ENCODE data around the gene CPPED1. TPM values are rescaled to one million over a fixed set of nuclear protein-coding genes. Genes with fewer than 3 reads are reported as not detected.

Gene CPPED1
- total RNA-seq, 1 donor from 2014 or later: 17.8 TPM

GRCh38 chr16:12611916-12612597 lies 191.6 kb downstream of the CPPED1 start:
- Mint-ChIP-seq H3K36me3 (ENCODE audit: unreplicated experiment) (no peaks in the 10 kb centered on the region), H3K9me3 (ENCODE audit: unreplicated experiment) (no peaks in the 10 kb centered on the region), H3K4me1 (ENCODE audit: unreplicated experiment) (no peaks in the 10 kb centered on the region), H3K4me3 (ENCODE audit: unreplicated experiment) (no peak overlapping the region), H3K27me3 (ENCODE audit: unreplicated experiment) (peaks cover 13% of the 10 kb centered on the region), H3K27ac (ENCODE audit: unreplicated experiment) (no peak overlapping the region)
- peak; percentile 49 for DNase-seq (ENCODE audit: extremely low spot score, unreplicated experiment)
- TF ChIP-seq CTCF (IDR thresholded peaks at IDR 0.05): no peak

- Mint-ChIP-seq H3K36me3 (ENCODE audit: unreplicated experiment) (no peaks in the 10 kb centered on the region), H3K27ac (ENCODE audit: unreplicated experiment) (no peak overlapping the region), H3K27me3 (ENCODE audit: unreplicated experiment) (peaks cover 9% of the 10 kb centered on the region), H3K4me3 (ENCODE audit: unreplicated experiment) (no peak overlapping the region), H3K9me3 (ENCODE audit: unreplicated experiment) (peaks cover 9% of the 10 kb centered on the region), H3K4me1 (ENCODE audit: unreplicated experiment) (no peaks in the 10 kb centered on the region)
- peak; percentile 48 for DNase-seq (ENCODE audit: extremely low spot score, unreplicated experiment)
- TF ChIP-seq CTCF (IDR thresholded peaks at IDR 0.05): no peak
Observed at GRCh38 chr16:12611006-12611477, 192.6 kb downstream of the CPPED1 start.

DNA sequence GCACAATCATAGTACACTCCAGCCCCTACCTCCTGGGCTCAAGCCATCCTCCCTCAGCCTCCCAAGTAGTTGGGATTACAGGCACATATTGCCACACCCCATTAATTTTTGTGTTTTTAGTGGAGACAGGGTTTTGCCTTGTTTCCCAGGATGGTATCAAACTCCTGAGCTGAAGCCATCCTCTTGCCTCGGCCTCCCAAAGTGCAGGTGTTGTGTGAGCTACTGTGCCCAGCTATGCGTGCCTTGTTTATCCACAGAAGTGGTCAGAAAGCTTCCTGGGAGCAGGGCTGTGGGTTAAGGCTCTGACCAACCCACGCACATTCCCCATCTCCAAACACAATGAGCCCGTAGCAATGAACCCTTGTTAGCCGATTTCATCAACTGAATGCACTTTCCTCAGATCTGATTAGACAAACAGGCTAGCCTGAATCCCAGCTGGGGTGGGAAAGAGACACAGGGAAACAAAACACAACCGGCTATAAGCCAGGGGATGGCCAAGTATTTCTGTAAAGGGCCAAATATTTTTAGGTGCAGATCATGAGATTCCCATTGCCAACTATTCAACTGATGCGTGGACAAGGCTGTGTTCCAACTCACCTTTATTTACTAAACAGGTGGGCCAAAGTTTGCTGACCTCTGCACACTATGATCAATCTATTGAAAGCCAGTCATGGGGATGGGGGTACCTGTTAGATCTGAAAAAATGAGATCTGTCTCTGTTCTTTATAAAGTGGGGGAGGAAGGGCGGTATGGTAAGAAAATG lies 193.6 kb downstream of the CPPED1 start:
- no peaks in the 10 kb centered on the region for H3K36me3 Mint-ChIP-seq (ENCODE audit: unreplicated experiment)
- peaks cover 14% of the 10 kb centered on the region for H3K27me3 Mint-ChIP-seq (ENCODE audit: unreplicated experiment)
- H3K4me1 Mint-ChIP-seq (ENCODE audit: unreplicated experiment): no peaks in the 10 kb centered on the region
- no peak for TF ChIP-seq CTCF (IDR thresholded peaks at IDR 0.05)
- peak; percentile 46 for DNase-seq (ENCODE audit: extremely low spot score, unreplicated experiment)
- H3K4me3 Mint-ChIP-seq (ENCODE audit: unreplicated experiment): no peak overlapping the region
- H3K9me3 Mint-ChIP-seq (ENCODE audit: unreplicated experiment): peaks cover 9% of the 10 kb centered on the region
- H3K27ac Mint-ChIP-seq (ENCODE audit: unreplicated experiment): no peak overlapping the region

Small RNA genes within 50 kb of the gene (microRNA-seq; reads per million reads assigned to microRNA genes)
- not detected for gene MIR4718 (ENCODE audit: unreplicated experiment)

Other genes starting within 250 kb of the CPPED1 start
- 0.05 TPM in 1 of 2 replicates, not detected in the other for gene SHISA9, start 97.7 kb upstream of the CPPED1 start, total RNA-seq

Data from osteocyte (in vitro differentiated cells).